ENCODE measurements around the gene SEPTIN1.

DNA sequence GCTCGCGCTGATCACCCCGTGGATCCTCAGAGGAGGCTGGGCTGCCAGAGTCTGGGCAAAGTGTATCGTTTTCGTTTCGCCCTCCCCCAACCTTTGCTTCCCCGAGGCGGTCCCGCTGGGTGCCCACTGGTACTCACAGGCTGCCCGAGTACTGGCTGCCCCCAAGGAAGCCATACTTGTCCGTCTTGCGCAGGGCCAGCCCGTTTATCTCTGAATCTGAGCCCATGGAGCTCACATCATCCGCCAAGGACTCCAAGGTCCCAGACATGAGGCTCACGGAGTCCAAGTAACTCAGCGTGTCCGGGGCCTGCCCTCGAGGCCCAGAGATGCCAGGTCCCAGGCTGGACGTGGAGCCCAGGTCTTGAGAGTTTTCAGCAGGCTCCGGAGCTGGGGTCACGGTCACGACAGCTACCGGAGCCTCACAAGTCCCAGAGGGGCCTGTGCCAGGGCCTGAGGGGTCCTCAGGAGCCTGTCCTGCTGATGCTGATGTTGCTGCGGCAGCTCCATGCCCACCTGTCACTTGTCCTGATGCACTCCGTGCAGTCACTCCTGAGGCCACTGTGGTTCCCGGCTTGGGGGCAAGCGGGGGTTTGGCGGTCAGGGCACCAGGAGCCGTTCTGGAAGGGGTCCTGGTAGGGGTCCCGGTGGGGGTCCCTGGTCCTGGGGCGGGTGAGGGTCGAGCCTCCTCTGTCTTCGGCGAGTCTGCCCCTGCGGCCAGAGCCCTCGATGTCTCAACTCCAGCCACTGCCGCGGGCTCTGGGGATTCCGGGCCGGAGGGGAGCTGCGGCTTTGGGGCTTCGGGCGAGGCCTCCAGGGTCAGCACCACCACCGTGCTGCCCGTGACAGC lies 13.0 kb downstream of the SEPTIN1 start:
- TF ChIP-seq, protein P1, sequence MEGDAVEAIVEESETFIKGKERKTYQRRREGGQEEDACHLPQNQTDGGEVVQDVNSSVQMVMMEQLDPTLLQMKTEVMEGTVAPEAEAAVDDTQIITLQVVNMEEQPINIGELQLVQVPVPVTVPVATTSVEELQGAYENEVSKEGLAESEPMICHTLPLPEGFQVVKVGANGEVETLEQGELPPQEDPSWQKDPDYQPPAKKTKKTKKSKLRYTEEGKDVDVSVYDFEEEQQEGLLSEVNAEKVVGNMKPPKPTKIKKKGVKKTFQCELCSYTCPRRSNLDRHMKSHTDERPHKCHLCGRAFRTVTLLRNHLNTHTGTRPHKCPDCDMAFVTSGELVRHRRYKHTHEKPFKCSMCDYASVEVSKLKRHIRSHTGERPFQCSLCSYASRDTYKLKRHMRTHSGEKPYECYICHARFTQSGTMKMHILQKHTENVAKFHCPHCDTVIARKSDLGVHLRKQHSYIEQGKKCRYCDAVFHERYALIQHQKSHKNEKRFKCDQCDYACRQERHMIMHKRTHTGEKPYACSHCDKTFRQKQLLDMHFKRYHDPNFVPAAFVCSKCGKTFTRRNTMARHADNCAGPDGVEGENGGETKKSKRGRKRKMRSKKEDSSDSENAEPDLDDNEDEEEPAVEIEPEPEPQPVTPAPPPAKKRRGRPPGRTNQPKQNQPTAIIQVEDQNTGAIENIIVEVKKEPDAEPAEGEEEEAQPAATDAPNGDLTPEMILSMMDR (IDR thresholded peaks at IDR 0.05) = no peak
- TF ChIP-seq NFIC (IDR thresholded peaks at IDR 0.05; ENCODE audit: borderline replicate concordance) (no peak), RCOR1 (IDR thresholded peaks at IDR 0.05; ENCODE audit: low read length) (no peak), YY1 (IDR thresholded peaks at IDR 0.05; ENCODE audit: low read depth) (no peak; the same call in 1 of the 2 replicates), TAF1 (IDR thresholded peaks at IDR 0.05; ENCODE audit: borderline replicate concordance, low read depth, low read length) (no peak)
- TF ChIP-seq, protein P2, sequence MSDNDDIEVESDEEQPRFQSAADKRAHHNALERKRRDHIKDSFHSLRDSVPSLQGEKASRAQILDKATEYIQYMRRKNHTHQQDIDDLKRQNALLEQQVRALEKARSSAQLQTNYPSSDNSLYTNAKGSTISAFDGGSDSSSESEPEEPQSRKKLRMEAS (IDR thresholded peaks at IDR 0.05; ENCODE audit: low read depth) = no peak
- TF ChIP-seq, protein P3, sequence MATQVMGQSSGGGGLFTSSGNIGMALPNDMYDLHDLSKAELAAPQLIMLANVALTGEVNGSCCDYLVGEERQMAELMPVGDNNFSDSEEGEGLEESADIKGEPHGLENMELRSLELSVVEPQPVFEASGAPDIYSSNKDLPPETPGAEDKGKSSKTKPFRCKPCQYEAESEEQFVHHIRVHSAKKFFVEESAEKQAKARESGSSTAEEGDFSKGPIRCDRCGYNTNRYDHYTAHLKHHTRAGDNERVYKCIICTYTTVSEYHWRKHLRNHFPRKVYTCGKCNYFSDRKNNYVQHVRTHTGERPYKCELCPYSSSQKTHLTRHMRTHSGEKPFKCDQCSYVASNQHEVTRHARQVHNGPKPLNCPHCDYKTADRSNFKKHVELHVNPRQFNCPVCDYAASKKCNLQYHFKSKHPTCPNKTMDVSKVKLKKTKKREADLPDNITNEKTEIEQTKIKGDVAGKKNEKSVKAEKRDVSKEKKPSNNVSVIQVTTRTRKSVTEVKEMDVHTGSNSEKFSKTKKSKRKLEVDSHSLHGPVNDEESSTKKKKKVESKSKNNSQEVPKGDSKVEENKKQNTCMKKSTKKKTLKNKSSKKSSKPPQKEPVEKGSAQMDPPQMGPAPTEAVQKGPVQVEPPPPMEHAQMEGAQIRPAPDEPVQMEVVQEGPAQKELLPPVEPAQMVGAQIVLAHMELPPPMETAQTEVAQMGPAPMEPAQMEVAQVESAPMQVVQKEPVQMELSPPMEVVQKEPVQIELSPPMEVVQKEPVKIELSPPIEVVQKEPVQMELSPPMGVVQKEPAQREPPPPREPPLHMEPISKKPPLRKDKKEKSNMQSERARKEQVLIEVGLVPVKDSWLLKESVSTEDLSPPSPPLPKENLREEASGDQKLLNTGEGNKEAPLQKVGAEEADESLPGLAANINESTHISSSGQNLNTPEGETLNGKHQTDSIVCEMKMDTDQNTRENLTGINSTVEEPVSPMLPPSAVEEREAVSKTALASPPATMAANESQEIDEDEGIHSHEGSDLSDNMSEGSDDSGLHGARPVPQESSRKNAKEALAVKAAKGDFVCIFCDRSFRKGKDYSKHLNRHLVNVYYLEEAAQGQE (IDR thresholded peaks at IDR 0.05; ENCODE audit: low read depth, low read length) = no peak

Measured in SK-N-SH (cell line).